H1 (cell line): Measurements from ENCODE around the gene DNM1L.

Experiments used
- CBX8 ChIP-seq: fragments of 300-800, 300-1000 bp; sonication (generic); IDR thresholded peaks from 2 replicates; pipeline ENCODE4 v1.7.1; 2016; ENCODE audit warnings: low read depth, low read length, borderline replicate concordance
- CHD2 ChIP-seq: IDR thresholded peaks from 2 replicates; pipeline ENCODE4 v1.6.1; 2012; ENCODE audit warnings: low read length, improper control_type of control experiment
- CTCF ChIP-seq, 3 experiments: IDR thresholded peaks; 1 replicate in 2 of 3; 2 replicates in 1 of 3; pipeline versions ENCODE4 v1.5.1 to v1.6.1; 2011; ENCODE audit warnings: low read length in 3 of 3, mild to moderate bottlenecking in 3 of 3, inconsistent platforms in 2 of 3, low read depth in 1 of 3, moderate library complexity in 1 of 3; ENCODE audit not compliant: insufficient read depth in 1 of 3; ENCODE audit errors: control extremely low read depth in 1 of 3
- EP300 ChIP-seq, 2 experiments: IDR thresholded peaks; 1 replicate in 1 of 2; 2 replicates in 1 of 2; pipeline ENCODE4 v1.6.1; 2011 to 2012; ENCODE audit warnings: low read depth in 2 of 2, low read length in 2 of 2, mild to moderate bottlenecking in 2 of 2, borderline replicate concordance in 1 of 2, inconsistent platforms in 1 of 2, moderate library complexity in 1 of 2
- EZH2 ChIP-seq: fragments of 200-600 bp; sonication (generic); IDR thresholded peaks from 2 replicates; pipeline ENCODE4 v1.7.1; 2012; ENCODE audit warnings: low read depth, mild to moderate bottlenecking, moderate library complexity, low read length, inconsistent platforms; ENCODE audit not compliant: severe bottlenecking
- GABPA ChIP-seq: IDR thresholded peaks from 2 replicates; pipeline ENCODE4 v1.6.1; 2011; ENCODE audit warnings: mild to moderate bottlenecking, low read length, moderate library complexity, borderline replicate concordance; ENCODE audit not compliant: insufficient read depth
- JUND ChIP-seq: IDR thresholded peaks from 2 replicates; pipeline ENCODE4 v1.6.1; 2011; ENCODE audit warnings: mild to moderate bottlenecking, improper control_type of control experiment, low read length
- POLR2A ChIP-seq, 2 experiments: IDR thresholded peaks; 1 replicate in 1 of 2; 2 replicates in 1 of 2; pipeline ENCODE4 v1.6.1; 2011; ENCODE audit warnings: low read depth in 2 of 2, low read length in 2 of 2, mild to moderate bottlenecking in 2 of 2; ENCODE audit errors: control extremely low read depth in 1 of 2
- POLR2AphosphoS5 ChIP-seq: IDR thresholded peaks from 2 replicates; pipeline ENCODE4 v1.6.1; 2011; ENCODE audit warnings: low read depth, low read length
- SRF ChIP-seq: IDR thresholded peaks from 2 replicates; pipeline ENCODE4 v1.6.1; 2011; ENCODE audit warnings: mild to moderate bottlenecking, low read depth, low read length, moderate library complexity
- SUZ12 ChIP-seq: fragments of 200-600 bp; sonication (generic); IDR thresholded peaks from 2 replicates; pipeline ENCODE4 v1.6.1; 2012; ENCODE audit warnings: mild to moderate bottlenecking, inconsistent platforms, low read length, moderate library complexity, mixed read lengths
- YY1 ChIP-seq: IDR thresholded peaks from 2 replicates; pipeline ENCODE4 v1.6.1; 2011; ENCODE audit warnings: low read depth, mild to moderate bottlenecking, low read length

- no peak for TF ChIP-seq POLR2A (IDR thresholded peaks at IDR 0.05; ENCODE audit: control extremely low read depth in 1 of 2, low read depth in 2 of 2, low read length in 2 of 2)
- TF ChIP-seq JUND = no peak
- no peak for TF ChIP-seq SRF
- no peak for TF ChIP-seq CHD2
- TF ChIP-seq GABPA = no peak
- no peak for TF ChIP-seq CTCF (IDR thresholded peaks at IDR 0.05; ENCODE audit: control extremely low read depth in 1 of 3, insufficient read depth in 1 of 3, low read depth in 1 of 3, low read length in 3 of 3)
- TF ChIP-seq YY1 = no peak
- no peak for TF ChIP-seq EP300 (IDR thresholded peaks at IDR 0.05; ENCODE audit: borderline replicate concordance in 1 of 2, low read depth in 2 of 2, low read length in 2 of 2)
- no peak for TF ChIP-seq SUZ12
- TF ChIP-seq CBX8 = no peak
- no peak for TF ChIP-seq POLR2AphosphoS5
- no peak for TF ChIP-seq EZH2
These were observed 19.1 kb upstream of the DNM1L start for GRCh38 chr12:32659908-32660440.
